SK-N-SH (cell line): Measurements from ENCODE around the gene ZNF484. TPM values are rescaled to one million over a fixed set of nuclear protein-coding genes. Genes with fewer than 3 reads are reported as not detected.
"Not testable (repeated sequence)": the region's sequence is repeated elsewhere in the genome, so short reads cannot be mapped to it uniquely, and the experiment has no call there.

Experiments
- CTCF ChIA-PET: fragments of 300-600, 350-600 bp; formaldehyde crosslinking; extraction: SDS; loops from one replicate; lab custom pipeline; 2021; lab: Yijun Ruan, JAX
- POLR2A ChIA-PET: fragments of 350-600 bp; sonication (Branson Sonifier 250); formaldehyde crosslinking; extraction: SDS; loops from one replicate; lab custom pipeline; 2020; ENCODE audit warnings: antibody characterized with exemption, inconsistent platforms; lab: Yijun Ruan, JAX
- DNase-seq: peaks from one replicate; pipeline ENCODE4 v3.0.0; 2012
- H2AFZ ChIP-seq: fragments of 200-600 bp; sonication (generic); 2 replicates; pipeline ENCODE4 v1.8.1; 2016; ENCODE audit warnings: antibody characterized with exemption, mild to moderate bottlenecking, low read depth
- H3F3A ChIP-seq: fragments of 200-600 bp; sonication (generic); replicated peaks from 2 replicates; pipeline ENCODE3; 2016; ENCODE audit warnings: antibody characterized with exemption, mild to moderate bottlenecking; ENCODE audit not compliant: insufficient read depth
- H3K27ac ChIP-seq, 2 experiments: fragments of 200-500 bp in 1 of 2; fragments of 200-600 bp in 1 of 2; sonication (Bioruptor generic) in 1 of 2; sonication (generic), shearing (Covaris generic) in 1 of 2; 2 replicates each; pipeline versions ENCODE4 v1.5.1 to v1.6.1; 2014 to 2016; ENCODE audit warnings: low read depth in 2 of 2, inconsistent platforms in 1 of 2, low read length in 1 of 2, mild to moderate bottlenecking in 1 of 2, mixed read lengths in 1 of 2
- H3K27me3 ChIP-seq: fragments of 200-600 bp; sonication (generic), shearing (Covaris generic); 2 replicates; pipeline ENCODE4 v1.6.1; 2016; ENCODE audit warnings: mixed run types; ENCODE audit not compliant: insufficient read depth
- H3K36me3 ChIP-seq, 2 experiments: fragments of 200-500 bp in 1 of 2; fragments of 200-600 bp in 1 of 2; sonication (Bioruptor generic) in 1 of 2; sonication (generic) in 1 of 2; replicated peaks in 1 of 2; 2 replicates each; pipeline versions ENCODE3 to v1.5.1; 2014 to 2016; ENCODE audit warnings: low read length in 1 of 2, mild to moderate bottlenecking in 1 of 2; ENCODE audit not compliant: insufficient read depth in 2 of 2, control insufficient read depth in 1 of 2
- H3K4me1 ChIP-seq, 2 experiments: fragments of 200-500 bp in 1 of 2; fragments of 200-600 bp in 1 of 2; sonication (Bioruptor generic) in 1 of 2; sonication (generic), shearing (Covaris generic) in 1 of 2; 2 replicates each; pipeline versions ENCODE4 v1.5.1 to v1.6.1; 2014 to 2016; ENCODE audit warnings: low read depth in 1 of 2, low read length in 1 of 2, mixed run types in 1 of 2; ENCODE audit not compliant: insufficient read depth in 2 of 2, control insufficient read depth in 1 of 2
- H3K4me2 ChIP-seq: fragments of 200-600 bp; sonication (generic), shearing (Covaris generic); 2 replicates; pipeline ENCODE4 v1.6.1; 2017; ENCODE audit warnings: mixed run types
- H3K4me3 ChIP-seq, 2 experiments: fragments of 200-500 bp in 1 of 2; fragments of 200-600 bp in 1 of 2; sonication (Bioruptor generic) in 1 of 2; sonication (generic), shearing (Covaris generic) in 1 of 2; 2 replicates each; pipeline versions ENCODE4 v1.5.1 to v1.8.1; 2014 to 2016; ENCODE audit warnings: low read depth in 2 of 2, inconsistent platforms in 1 of 2, low read length in 1 of 2, mild to moderate bottlenecking in 1 of 2, mixed read lengths in 1 of 2, moderate library complexity in 1 of 2
- H3K79me2 ChIP-seq: fragments of 200-600 bp; sonication (generic); 2 replicates; pipeline ENCODE4 v1.8.1; 2017; ENCODE audit warnings: mild to moderate bottlenecking; ENCODE audit not compliant: insufficient read depth
- H3K9ac ChIP-seq: fragments of 200-600 bp; sonication (generic); 2 replicates; pipeline ENCODE4 v1.6.1; 2017; ENCODE audit warnings: mixed run types
- H3K9me2 ChIP-seq: fragments of 200-600 bp; sonication (generic); 2 replicates; pipeline ENCODE4 v1.6.1; 2017; ENCODE audit warnings: mixed run types
- H3K9me3 ChIP-seq: fragments of 200-600 bp; sonication (generic); 2 replicates; pipeline ENCODE4 v1.6.1; 2017; ENCODE audit warnings: mixed run types, mild to moderate bottlenecking, moderate library complexity
- H4K20me1 ChIP-seq: fragments of 200-600 bp; sonication (generic); 2 replicates; pipeline ENCODE4 v1.6.1; 2017; ENCODE audit warnings: mild to moderate bottlenecking, mixed run types; ENCODE audit not compliant: insufficient read depth
- EZH2phosphoT487 ChIP-seq: fragments of 200-600 bp; sonication (generic); IDR thresholded peaks from 2 replicates; pipeline ENCODE4 v1.6.1; 2017; ENCODE audit warnings: low read depth, mixed run types, mild to moderate bottlenecking, antibody characterized with exemption, moderate library complexity, borderline replicate concordance
- FOXJ3 ChIP-seq: sonication (generic); formaldehyde crosslinking; IDR thresholded peaks from 2 replicates; pipeline ENCODE4 v1.5.1; 2020; ENCODE audit warnings: mild to moderate bottlenecking, missing genetic modification reagents
- POLR2AphosphoS5 ChIP-seq: IDR thresholded peaks from 2 replicates; pipeline ENCODE4 v1.6.1; 2012; ENCODE audit warnings: low read depth, low read length
- TAF1 ChIP-seq: IDR thresholded peaks from 2 replicates; pipeline ENCODE4 v1.6.1; 2012; ENCODE audit warnings: low read depth, mild to moderate bottlenecking, low read length, moderate library complexity, borderline replicate concordance
- TEAD4 ChIP-seq: IDR thresholded peaks from 2 replicates; pipeline ENCODE4 v1.4.0; 2012; ENCODE audit warnings: mild to moderate bottlenecking, borderline replicate concordance; ENCODE audit not compliant: insufficient read depth
- WGBS: methylation state at CpG from one replicate; pipeline ENCODE4 v1.1.6; 2017; ENCODE audit warnings: low lambda C conversion rate; 5-methylcytosine and 5-hydroxymethylcytosine counted together
- polyA plus RNA-seq, 3 experiments: library from polyadenylated mRNA; depleted of rRNA; stranded (reverse); fragments of >200 nt; gene quantifications; 2 replicates each; pipeline ENCODE4 v1.2.3, GENCODE V29; 2012
- TF ChIP-seq, protein P1 (sequence below): IDR thresholded peaks from 2 replicates; pipeline ENCODE4 v1.4.0; 2012; ENCODE audit warnings: low read depth
- TF ChIP-seq, protein P2 (sequence below): IDR thresholded peaks from 2 replicates; pipeline ENCODE4 v1.6.1; 2012; ENCODE audit warnings: mild to moderate bottlenecking, low read depth, low read length, moderate library complexity
- TF ChIP-seq, protein P3 (sequence below): IDR thresholded peaks from 2 replicates; pipeline ENCODE4 v1.4.0; 2012; ENCODE audit warnings: low read depth, borderline replicate concordance

Gene ZNF484
- polyA plus RNA-seq, 1 of the 3 experiments (the other 2 are of a cell fraction), result 0.79 TPM

GRCh38 chr9:92798358-92798757, 79.5 kb downstream of the ZNF484 start:
- no peak overlapping the region for H3K4me3 ChIP-seq
- no peaks in the 10 kb centered on the region for H3K9me2 ChIP-seq
- no peak for DNase-seq
- CTCF ChIA-PET, result interaction anchor here (1.2 to 2.4 kb wide), 2 partner anchors 81 to 664 kb away, joined by 3 to 11 read pairs; no protein-coding TSS in a partner anchor
- H3K79me2 ChIP-seq, result no peaks in the 10 kb centered on the region
- no peaks in the 10 kb centered on the region for H4K20me1 ChIP-seq
- H3K4me1 ChIP-seq, result no peaks in the 10 kb centered on the region
- H3K27ac ChIP-seq, result no peak overlapping the region
- no peaks in the 10 kb centered on the region for H3K36me3 ChIP-seq
- H3K27me3 ChIP-seq, result peaks cover 13% of the 10 kb centered on the region
- no peaks in the 10 kb centered on the region for H3F3A ChIP-seq
- no peak for TF ChIP-seq TEAD4
- TF ChIP-seq, protein P1, sequence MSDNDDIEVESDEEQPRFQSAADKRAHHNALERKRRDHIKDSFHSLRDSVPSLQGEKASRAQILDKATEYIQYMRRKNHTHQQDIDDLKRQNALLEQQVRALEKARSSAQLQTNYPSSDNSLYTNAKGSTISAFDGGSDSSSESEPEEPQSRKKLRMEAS, result no peak
- no peak overlapping the region for H2AFZ ChIP-seq
- 79% methylated on average over 11 of the region's 11 CpGs for WGBS
- no peaks in the 10 kb centered on the region for H3K9me3 ChIP-seq
- no peak overlapping the region for H3K4me2 ChIP-seq
- no peak overlapping the region for H3K9ac ChIP-seq
- POLR2A ChIA-PET, result no interaction called here

- H3K36me3 ChIP-seq, H2AFZ ChIP-seq, H4K20me1 ChIP-seq, H3K4me3 ChIP-seq, DNase-seq, H3K4me1 ChIP-seq, H3K27ac ChIP-seq, H3K79me2 ChIP-seq, H3K4me2 ChIP-seq, H3K9ac ChIP-seq, H3K9me3 ChIP-seq, POLR2A ChIA-PET, H3K9me2 ChIP-seq, H3F3A ChIP-seq: not testable (repeated sequence)
- WGBS, result 51% methylated on average over 9 of the region's 9 CpGs
- CTCF ChIA-PET, result interaction anchor here (1.2 kb wide), 1 partner anchor 81 kb away, joined by 3 read pairs; no protein-coding TSS in a partner anchor
- peaks cover 16% of the 10 kb centered on the region for H3K27me3 ChIP-seq
Observed at GRCh38 chr9:92796337-92796804, 81.5 kb downstream of the ZNF484 start.

DNA sequence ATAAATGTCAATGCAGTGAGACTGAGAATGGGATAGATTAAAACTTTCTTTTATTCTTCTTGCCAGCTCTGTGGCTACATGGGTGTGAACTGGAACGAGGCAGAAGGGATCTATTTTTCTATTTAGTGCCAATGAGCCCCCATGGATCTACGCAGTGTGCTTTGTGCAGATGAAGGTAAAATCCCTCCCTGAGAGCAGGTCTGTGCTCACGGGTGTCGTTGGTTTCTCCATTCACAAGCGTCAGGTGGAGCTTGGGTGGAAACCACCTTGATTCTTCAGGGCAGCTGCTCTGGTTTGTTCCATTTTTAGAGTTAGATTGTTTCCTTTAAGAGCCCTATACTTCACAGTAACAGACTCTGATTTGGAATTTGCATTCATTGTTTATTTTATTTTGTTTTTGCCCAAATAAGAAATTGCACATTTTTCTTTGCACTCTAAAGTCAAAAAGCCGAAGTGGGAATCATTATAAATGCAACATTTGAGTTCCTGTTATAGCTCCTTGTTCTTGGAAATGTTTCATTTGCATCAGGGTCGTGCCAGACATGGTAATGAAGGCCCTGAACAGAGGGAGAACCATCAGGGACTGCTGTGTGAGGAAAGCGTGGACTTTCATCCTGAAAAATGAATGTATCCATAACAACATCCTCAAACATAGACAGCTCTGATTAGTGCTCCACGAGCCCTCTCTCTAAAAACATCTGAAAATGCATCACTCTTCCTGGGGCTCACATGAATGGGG, 82.1 kb downstream of the ZNF484 start:
- ChIA-PET POLR2A (no interaction called here), CTCF (interaction anchor here (1.1 to 1.2 kb wide), 2 partner anchors 19 to 80 kb away, joined by 3 read pairs; no protein-coding TSS in a partner anchor)
- no peak overlapping the region for H3K4me2 ChIP-seq
- no peak for DNase-seq
- no peaks in the 10 kb centered on the region for H3K36me3 ChIP-seq
- no peaks in the 10 kb centered on the region for H3K9me2 ChIP-seq
- H3K9ac ChIP-seq, result no peak overlapping the region
- H3K4me3 ChIP-seq, result no peak overlapping the region
- no peaks in the 10 kb centered on the region for H3K79me2 ChIP-seq
- H3F3A ChIP-seq, result no peaks in the 10 kb centered on the region
- H4K20me1 ChIP-seq, result no peaks in the 10 kb centered on the region
- no peak overlapping the region for H3K27ac ChIP-seq
- no peaks in the 10 kb centered on the region for H3K9me3 ChIP-seq
- TF ChIP-seq EZH2phosphoT487, result no peak
- TF ChIP-seq TEAD4, result no peak
- TF ChIP-seq FOXJ3, result no peak
- TF ChIP-seq TAF1, result no peak
- TF ChIP-seq, protein P2, sequence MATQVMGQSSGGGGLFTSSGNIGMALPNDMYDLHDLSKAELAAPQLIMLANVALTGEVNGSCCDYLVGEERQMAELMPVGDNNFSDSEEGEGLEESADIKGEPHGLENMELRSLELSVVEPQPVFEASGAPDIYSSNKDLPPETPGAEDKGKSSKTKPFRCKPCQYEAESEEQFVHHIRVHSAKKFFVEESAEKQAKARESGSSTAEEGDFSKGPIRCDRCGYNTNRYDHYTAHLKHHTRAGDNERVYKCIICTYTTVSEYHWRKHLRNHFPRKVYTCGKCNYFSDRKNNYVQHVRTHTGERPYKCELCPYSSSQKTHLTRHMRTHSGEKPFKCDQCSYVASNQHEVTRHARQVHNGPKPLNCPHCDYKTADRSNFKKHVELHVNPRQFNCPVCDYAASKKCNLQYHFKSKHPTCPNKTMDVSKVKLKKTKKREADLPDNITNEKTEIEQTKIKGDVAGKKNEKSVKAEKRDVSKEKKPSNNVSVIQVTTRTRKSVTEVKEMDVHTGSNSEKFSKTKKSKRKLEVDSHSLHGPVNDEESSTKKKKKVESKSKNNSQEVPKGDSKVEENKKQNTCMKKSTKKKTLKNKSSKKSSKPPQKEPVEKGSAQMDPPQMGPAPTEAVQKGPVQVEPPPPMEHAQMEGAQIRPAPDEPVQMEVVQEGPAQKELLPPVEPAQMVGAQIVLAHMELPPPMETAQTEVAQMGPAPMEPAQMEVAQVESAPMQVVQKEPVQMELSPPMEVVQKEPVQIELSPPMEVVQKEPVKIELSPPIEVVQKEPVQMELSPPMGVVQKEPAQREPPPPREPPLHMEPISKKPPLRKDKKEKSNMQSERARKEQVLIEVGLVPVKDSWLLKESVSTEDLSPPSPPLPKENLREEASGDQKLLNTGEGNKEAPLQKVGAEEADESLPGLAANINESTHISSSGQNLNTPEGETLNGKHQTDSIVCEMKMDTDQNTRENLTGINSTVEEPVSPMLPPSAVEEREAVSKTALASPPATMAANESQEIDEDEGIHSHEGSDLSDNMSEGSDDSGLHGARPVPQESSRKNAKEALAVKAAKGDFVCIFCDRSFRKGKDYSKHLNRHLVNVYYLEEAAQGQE, result no peak
- TF ChIP-seq POLR2AphosphoS5, result no peak
- TF ChIP-seq, protein P3, sequence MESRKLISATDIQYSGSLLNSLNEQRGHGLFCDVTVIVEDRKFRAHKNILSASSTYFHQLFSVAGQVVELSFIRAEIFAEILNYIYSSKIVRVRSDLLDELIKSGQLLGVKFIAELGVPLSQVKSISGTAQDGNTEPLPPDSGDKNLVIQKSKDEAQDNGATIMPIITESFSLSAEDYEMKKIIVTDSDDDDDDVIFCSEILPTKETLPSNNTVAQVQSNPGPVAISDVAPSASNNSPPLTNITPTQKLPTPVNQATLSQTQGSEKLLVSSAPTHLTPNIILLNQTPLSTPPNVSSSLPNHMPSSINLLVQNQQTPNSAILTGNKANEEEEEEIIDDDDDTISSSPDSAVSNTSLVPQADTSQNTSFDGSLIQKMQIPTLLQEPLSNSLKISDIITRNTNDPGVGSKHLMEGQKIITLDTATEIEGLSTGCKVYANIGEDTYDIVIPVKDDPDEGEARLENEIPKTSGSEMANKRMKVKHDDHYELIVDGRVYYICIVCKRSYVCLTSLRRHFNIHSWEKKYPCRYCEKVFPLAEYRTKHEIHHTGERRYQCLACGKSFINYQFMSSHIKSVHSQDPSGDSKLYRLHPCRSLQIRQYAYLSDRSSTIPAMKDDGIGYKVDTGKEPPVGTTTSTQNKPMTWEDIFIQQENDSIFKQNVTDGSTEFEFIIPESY, result no peak
- H3K27me3 ChIP-seq, result peaks cover 16% of the 10 kb centered on the region
- WGBS, result 54% methylated on average over 9 of the region's 9 CpGs
- H2AFZ ChIP-seq, result no peak overlapping the region
- H3K4me1 ChIP-seq, result no peaks in the 10 kb centered on the region
